LoVo (cell line): ENCODE data around the gene FRRS1.
A peak's percentile ranks its signal among the peaks of the same experiment; 100 is the strongest.

ENCODE experiments used
- DNase-seq: peaks from one replicate; pipeline ENCODE4 v3.0.0-alpha.2; 2016; ENCODE audit warnings: low spot score

Gene FRRS1

DNA sequence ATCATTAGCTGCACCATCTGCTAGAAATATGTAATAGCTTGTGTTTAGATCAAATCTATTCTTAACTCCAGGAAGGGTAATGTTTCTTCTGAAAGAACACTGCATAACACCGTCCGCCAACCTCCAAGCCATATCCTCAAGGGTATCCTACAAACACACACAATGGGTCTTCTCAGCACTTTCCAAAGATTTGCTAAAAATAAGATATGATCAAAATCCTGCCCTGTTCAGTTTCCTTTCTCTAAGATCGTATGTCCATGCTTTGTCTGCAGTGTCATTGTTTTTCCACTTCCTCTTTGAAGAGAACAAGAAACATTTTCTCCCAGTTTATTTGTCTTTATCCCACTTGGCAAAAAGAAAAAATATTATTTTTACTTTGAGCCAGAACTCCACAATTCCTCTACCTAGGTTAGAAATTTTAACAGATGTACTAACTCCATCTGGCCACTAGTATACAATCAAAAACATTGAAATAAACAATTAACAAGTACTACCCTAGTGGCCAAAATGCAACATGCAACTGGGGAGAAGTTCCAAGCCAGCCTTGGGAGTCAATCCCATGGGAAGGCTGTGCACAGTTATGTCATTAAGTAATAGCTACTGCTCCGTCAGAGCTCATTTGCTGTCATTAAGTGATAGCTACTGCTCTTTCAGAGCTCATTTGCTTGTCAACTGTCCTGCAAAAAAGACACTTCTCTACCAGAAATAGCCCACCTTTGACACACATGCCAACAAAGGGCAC, 37.8 kb downstream of the FRRS1 start:
- DNase-seq: no peak

GRCh38 chr1:99727575-99728185, 38.8 kb downstream of the FRRS1 start:
- DNase-seq: no peak

DNA sequence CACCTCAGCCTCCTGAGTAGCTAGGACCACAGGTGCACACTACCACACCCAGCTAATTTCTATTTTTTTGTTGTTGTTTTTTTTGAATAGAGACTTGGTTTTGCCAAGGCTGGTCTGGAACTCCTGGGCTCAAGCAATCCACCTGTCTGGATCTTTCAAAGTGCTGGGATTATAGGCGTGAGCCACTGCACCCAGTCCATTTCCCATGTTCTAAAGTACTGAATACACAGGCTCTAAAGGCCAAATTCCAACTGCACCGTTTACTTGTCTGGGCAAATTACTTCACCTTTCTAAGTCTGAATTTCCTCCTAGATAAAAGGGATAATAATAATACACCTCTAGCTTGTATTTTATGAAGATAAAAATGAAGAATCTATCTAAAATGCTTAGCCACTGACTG, 39.6 kb downstream of the FRRS1 start:
- DNase-seq: no peak

- no peak for DNase-seq
Measured at GRCh38 chr1:99726407-99726806, 40.0 kb downstream of the FRRS1 start.

GRCh38 chr1:99725996-99726395, 40.4 kb downstream of the FRRS1 start:
- no peak for DNase-seq

DNA sequence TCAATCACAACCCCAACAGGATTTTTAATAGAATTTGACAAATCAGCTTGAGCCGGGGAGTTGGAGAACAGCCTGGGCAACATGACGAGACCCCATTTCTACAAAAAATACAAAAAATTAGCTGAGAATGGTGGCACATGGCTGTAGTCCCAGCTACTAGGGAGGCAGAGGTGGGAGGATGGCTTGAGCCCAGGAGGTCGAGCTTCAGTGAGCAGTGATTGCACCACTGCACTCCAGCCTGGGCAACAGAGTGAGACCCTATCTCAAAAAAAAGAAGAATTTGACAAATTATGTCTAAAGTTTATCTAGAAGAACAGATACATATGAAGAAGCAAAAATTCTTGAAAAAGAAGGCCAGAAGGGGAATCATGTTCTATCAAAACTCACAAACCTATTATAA, 43.2 kb downstream of the FRRS1 start:
- DNase-seq: no peak

GRCh38 chr1:99717005-99717404, 49.4 kb downstream of the FRRS1 start:
- DNase-seq: no peak

DNA sequence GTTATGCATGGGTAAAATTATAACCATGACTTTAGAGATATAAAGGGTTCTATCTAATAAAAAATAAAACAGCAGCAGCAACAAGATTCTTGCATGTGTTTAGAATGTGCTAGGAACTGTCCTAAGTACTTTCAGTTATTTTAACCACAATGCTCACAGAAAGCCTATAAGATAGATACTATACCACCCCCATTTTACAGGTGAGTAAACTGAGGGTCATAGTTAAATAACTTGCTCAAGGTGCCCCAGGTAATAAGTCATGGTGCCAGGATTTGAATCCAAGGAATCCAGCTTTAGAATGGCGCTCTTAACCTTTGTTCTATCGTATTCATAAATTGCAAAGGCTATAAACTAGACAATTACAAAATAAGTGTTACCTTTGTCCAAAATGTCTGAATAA, 53.4 kb downstream of the FRRS1 start:
- no peak for DNase-seq

GRCh38 chr1:99710994-99711393, 55.4 kb downstream of the FRRS1 start:
- no peak for DNase-seq

DNA sequence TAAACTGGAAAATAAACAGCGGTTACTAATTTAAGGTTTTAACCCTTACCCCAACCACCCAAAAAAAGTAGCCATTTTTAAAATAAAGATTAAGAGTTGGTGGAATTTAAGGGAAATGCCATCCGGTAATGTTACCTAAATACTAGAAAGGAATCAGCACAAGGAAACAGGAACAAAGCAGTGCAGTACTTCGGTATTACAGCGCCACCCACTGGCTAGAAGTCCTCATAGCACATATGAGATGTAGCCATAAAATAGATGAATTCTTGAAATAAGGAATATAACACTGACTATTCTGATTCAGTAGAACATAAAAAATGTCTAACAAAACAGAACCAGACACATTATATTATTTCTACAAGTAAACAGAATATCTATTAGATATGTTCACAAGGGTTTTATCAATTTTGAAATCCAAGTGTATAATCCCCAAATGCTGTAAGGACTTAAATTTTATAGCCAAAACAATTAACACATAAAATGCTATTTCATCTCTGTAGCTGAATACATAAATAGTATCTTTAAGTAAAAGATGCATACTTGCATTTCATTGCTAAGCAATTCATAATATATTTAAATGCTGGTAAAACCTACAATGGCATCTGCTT, 58.8 kb downstream of the FRRS1 start:
- DNase-seq: peak; percentile 66

DNA sequence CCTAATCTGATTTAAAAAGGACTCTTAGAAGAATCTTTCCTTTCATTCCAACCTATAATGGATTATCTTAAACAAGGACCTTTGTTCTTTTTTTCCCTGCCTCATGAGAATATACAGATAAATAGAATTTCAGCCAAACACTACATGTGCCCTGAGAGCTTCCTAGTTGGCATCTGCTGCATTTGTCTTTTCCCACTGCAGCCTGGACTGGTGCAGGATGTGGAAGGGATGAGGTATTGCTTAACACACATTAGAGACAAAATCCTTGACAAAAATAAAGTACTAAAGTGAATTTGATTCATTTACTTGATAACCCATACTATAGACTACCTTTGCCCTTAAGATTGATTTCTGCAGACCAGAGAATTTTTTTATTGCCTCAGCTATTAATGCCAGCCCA, 61.0 kb downstream of the FRRS1 start:
- no peak for DNase-seq

- no peak for DNase-seq
Measured at GRCh38 chr1:99704356-99704816, 62.0 kb downstream of the FRRS1 start.

- no peak for DNase-seq
Measured at GRCh38 chr1:99702221-99702620, 64.2 kb downstream of the FRRS1 start.

DNA sequence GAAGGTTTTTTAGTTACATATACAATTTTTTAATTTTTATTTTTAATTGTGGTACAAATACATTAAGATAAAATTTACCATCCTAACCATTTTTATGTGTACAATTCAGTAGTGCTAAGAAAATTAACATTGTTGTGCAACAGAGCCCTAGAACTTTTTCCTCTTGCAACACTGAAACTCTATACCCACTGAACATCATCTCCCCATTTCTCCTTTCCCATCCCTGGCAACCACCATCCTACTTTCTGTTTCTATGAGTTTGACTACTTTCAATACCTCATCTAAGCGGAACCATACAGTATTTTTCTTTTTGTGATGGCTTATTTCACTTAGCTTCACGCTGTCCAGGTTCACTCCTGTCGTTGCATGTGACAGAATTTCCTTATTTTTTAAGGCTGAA, 66.4 kb downstream of the FRRS1 start:
- DNase-seq: no peak

DNA sequence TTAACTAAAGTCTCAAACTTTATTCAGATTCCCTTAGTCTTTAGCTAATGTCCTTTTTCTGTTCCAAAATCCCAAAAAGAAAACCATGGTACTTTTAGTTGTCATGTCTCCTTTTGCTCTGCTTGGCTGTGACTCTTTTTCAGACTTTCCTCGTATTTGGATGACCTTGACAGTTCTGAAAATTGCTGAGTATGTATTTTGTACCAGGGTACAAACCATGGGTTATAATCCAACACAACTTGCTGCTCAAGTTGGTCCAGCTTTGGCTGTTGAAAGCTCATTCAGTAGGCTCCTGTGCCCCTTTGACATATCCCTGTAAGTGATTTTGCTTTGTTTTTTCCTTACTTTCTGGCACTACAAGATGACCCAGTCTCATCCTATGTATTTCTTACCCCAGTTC, 68.9 kb downstream of the FRRS1 start:
- DNase-seq: no peak

DNA sequence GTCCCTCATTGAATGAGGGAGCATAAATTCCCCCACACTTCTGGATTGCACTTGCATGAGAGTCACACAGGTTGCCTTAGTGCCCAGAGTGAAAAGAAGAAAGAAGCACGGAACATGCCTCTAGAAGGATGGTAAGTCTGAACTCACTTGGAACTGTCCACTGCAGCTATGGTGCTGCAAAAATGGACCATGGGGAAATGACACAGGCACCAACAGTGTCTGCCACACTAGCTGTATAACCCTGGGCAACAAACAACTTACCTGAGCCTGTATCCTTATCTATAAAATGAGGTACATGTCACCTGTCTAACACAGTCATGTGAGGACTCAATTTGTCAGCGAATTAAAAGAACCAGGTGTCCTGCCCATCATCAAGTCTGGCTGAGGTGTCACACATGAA, 69.8 kb downstream of the FRRS1 start:
- DNase-seq: no peak

DNA sequence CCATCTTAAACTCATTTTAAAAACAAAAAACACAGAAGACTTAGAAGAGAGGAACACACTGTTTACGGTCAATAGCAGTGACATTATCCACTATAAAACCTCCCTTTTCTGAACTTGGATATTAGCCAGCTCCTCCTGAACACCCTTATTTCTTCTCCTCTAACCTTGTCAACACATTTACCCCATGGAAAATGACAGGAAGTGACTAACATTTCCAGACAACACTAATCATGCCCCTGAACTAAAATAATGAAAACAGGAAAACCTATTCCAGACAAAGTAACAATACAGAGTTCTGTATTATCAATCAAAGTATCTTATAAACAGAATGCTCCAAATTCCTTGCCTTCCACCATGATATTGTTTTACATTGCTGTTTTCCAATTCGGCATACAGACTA, 75.3 kb downstream of the FRRS1 start:
- no peak for DNase-seq

DNA sequence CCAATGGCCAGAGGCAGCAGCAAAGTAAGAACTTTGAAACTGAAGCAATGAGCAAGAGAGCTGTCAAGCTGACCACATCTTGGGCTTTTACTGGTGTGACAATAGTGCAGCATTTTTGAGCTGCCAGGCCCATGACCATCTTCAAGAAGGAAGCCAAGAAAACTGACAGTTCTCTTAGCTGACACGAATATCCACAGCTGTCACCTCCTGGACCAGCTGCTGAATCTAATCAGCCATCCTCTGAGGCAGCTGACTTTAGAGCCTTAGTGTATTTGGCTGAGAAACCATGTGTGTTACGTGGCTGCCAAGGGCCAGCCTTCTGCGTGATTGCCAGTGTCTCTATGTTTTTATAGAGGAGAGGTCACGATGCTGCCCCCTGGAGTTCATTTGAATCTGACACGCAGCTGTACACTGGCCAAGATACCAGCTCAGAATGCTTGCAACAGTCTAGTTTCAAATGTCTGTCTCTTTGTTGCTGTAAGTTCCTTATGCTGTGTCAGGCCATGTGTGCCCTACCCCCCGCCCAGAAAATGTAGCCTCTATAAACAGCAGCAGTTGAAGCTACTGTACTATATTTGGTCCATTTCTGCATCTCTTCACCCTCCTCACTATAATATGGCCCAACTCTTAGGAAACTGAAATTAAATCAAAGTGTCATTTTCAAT, 80.8 kb downstream of the FRRS1 start:
- DNase-seq: peak; percentile 54

DNA sequence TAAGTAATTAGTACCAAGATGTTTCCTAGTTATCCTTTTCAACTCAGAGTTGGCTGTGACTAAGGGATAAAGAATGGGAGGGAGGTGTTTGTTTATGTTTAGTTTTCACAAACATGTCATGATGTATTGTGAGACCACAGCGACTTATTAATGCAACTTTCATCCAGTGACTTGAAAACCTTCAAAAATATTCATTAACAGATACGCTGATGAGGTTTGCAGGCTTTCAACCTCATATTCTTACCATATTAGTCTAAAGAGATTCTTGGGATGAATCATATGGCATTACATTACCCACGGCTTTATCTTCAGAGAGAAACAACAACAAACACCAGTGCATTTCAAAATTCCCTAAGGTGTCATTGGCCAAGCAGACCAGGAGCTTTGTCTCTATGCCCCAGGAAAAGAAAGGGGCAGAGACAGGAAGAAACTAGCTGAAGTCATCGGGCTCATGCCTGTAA, 84.1 kb downstream of the FRRS1 start:
- no peak for DNase-seq

DNA sequence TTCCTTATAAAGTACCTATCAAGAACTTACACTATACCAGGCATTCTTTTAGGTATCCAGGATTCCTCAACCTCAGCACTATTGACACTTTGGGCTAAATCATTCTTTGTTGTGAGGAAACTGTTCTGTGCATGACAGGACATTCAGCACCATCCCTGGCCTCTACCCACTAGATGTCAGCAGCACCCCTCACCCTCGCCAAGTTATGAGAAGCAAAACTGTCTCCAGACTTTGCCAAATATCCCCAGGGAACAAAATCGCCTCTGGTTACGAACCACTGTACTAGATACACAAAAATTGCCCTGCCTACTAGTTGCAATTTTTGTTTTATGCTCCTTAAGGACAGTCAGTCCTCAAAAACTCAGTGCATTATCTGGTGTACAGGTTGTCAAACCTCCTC, 84.9 kb downstream of the FRRS1 start:
- no peak for DNase-seq

DNA sequence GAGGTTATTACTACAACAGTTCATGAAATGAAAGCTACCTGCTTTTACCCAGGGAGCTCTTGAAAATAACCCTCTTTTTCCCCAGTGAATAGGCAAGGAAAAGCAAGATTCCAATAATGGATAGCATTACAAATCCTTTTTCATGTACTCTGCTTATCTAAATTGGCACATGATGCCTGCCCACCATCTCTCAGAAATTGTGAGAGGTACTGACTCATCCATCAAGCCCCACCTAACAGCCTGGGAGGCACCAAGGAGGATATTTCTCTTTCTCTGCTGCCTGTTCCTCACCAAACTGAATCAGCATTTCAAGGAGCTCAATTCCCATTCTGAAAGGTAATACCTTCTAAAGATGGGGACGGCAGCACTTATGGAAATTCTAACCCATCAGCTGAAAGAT, 86.2 kb downstream of the FRRS1 start:
- no peak for DNase-seq

DNA sequence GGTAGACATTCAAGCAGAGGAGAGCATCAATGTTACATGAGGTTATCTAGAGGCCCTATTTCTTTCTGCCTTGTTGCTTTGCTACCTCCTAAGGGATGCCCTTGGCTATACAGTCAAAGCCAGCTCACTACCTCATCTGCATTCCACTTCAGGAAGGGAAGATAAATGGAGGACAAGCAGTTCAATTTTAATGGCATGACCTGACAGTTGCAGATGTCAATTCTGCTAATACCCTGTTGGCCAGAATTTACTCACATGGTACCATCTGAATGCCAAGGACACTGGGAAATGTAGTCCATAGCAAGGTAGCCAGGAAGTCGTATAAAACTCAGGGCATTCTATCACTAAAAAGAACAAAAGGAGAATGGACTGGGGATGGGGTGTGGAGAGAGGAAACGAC, 89.0 kb downstream of the FRRS1 start:
- no peak for DNase-seq

GRCh38 chr1:99676876-99677275, 89.6 kb downstream of the FRRS1 start:
- no peak for DNase-seq
